Caco-2 (cell line): ENCODE results near the gene BMPR1B. TPM values are rescaled to one million over a fixed set of nuclear protein-coding genes. Genes with fewer than 3 reads are reported as not detected.
A peak's percentile ranks its signal among the peaks of the same experiment; 100 is the strongest.

Experiments
- BruUV-seq: library from RNA; stranded (reverse); fragments of 400-500 nt; replicated peaks from 2 replicates; lab custom pipeline; 2021; lab: Mats Ljungman, UMichigan
- CTCF ChIA-PET: fragments of 300-600 bp; sonication (Branson Sonifier 250); formaldehyde crosslinking; loops from one replicate; lab custom pipeline; 2022; ENCODE audit warnings: antibody characterized with exemption; lab: Charles Lee
- POLR2A ChIA-PET: fragments of 300-600 bp; sonication (Branson Sonifier 250); formaldehyde crosslinking; loops from one replicate; lab custom pipeline; 2022; ENCODE audit warnings: antibody characterized with exemption; lab: Charles Lee
- DNase-seq, 2 experiments: peaks; one replicate each; pipeline versions ENCODE4 v3.0.0 to v3.0.0-alpha.2; 2020 to 2022
- H3K27me3 ChIP-seq: replicated peaks from 2 replicates; pipeline ENCODE4 v1.6.0; 2011; ENCODE audit warnings: low read length; ENCODE audit not compliant: control insufficient read depth, insufficient read depth
- H3K36me3 ChIP-seq: 2 replicates; pipeline ENCODE4 v1.5.1; 2011; ENCODE audit warnings: low read length; ENCODE audit not compliant: control insufficient read depth, insufficient read depth
- H3K4me1 ChIP-seq: fragments of 250-450 bp; sonication (Bioruptor Pico); 2 replicates; pipeline ENCODE4 v1.5.1; 2020; ENCODE audit warnings: mild to moderate bottlenecking
- H3K4me3 ChIP-seq: 2 replicates; pipeline ENCODE4 v1.5.1; 2011; ENCODE audit warnings: low read depth, mild to moderate bottlenecking, control low read depth, low read length
- H3K9me3 ChIP-seq: fragments of 250-450 bp; sonication (Bioruptor Pico); 2 replicates; pipeline ENCODE4 v1.5.1; 2020; ENCODE audit warnings: mild to moderate bottlenecking, moderate library complexity
- H3K27ac Mint-ChIP-seq: one replicate; pipeline ENCODE4 v1.8.0; 2022; ENCODE audit warnings: mixed read lengths; ENCODE audit not compliant: unreplicated experiment
- H3K27me3 Mint-ChIP-seq: one replicate; pipeline ENCODE4 v1.8.0; 2022; ENCODE audit warnings: mixed read lengths; ENCODE audit not compliant: insufficient read depth, unreplicated experiment
- H3K36me3 Mint-ChIP-seq: one replicate; pipeline ENCODE4 v1.8.0; 2022; ENCODE audit warnings: mild to moderate bottlenecking, mixed read lengths; ENCODE audit not compliant: insufficient read depth, unreplicated experiment
- H3K4me1 Mint-ChIP-seq: one replicate; pipeline ENCODE4 v1.8.0; 2022; ENCODE audit warnings: low read depth, mixed read lengths; ENCODE audit not compliant: unreplicated experiment
- H3K4me3 Mint-ChIP-seq: one replicate; pipeline ENCODE4 v1.8.0; 2022; ENCODE audit warnings: mild to moderate bottlenecking, moderate library complexity, mixed read lengths; ENCODE audit not compliant: unreplicated experiment
- H3K9me3 Mint-ChIP-seq: one replicate; pipeline ENCODE4 v1.8.0; 2022; ENCODE audit warnings: mixed read lengths; ENCODE audit not compliant: unreplicated experiment
- CTCF ChIP-seq, 2 experiments: fragments of 200-600 bp in 1 of 2; IDR thresholded peaks; 1 replicate in 1 of 2; 2 replicates in 1 of 2; pipeline versions ENCODE4 v1.5.1 to v1.8.0; 2011 to 2022; ENCODE audit warnings: antibody characterized with exemption in 1 of 2, control low read depth in 1 of 2, inconsistent platforms in 1 of 2, low read depth in 1 of 2, low read length in 1 of 2, mild to moderate bottlenecking in 1 of 2, moderate library complexity in 1 of 2; ENCODE audit not compliant: insufficient read depth in 1 of 2, severe bottlenecking in 1 of 2, unreplicated experiment in 1 of 2
- intact Hi-C: fragments of 100-400 bp; cut with micrococcal nuclease; formaldehyde crosslinking; loops from one replicate; pipeline ENCODE4 v1.10.0; 2022; ENCODE audit not compliant: unreplicated experiment
- total RNA-seq: library from RNA; stranded (reverse); gene quantifications from 2 replicates; pipeline ENCODE4 v1.2.3, GENCODE V29; 2022

Gene BMPR1B
- total RNA-seq, 1 experiment from 2014 or later, result 8.7 TPM

DNA sequence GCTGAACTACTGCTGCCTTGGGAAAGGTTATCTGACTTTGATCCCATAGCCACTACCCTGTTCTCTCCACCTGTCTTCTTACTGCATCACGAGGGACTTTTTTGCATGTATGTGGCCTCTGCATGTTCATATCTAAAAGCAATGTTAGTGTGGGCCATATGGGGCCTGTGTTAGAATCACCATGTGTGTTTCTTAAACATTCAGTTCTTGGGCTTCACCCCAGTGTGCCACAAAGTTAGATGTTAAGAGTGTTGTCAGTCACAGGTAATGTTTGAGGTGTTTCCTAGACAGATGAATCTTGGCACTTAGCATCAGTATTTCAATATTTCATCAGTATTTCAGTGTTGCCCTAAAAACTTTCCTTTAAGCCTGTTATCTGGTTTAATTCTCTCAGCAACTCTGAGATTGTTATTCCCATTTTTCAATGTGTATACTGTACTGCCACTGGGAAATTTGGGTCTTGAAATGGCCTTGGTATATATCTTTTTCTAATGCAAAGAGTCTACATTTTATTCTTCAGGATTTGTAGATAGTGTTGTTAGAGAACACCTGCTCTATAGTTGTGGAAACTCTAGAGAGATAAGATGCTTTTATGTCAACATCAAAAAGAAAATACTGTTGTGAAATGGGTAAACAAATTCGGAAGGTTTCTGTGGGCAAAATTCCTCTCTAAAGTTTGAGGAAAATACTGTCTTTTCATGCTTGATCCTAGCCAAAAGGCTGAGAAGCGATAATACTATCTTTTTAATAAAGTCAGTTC is 259.7 kb downstream of the BMPR1B start:
- no peak for TF ChIP-seq CTCF (IDR thresholded peaks at IDR 0.05; ENCODE audit: insufficient read depth in 1 of 2, low read depth in 1 of 2, low read length in 1 of 2, severe bottlenecking in 1 of 2, unreplicated experiment in 1 of 2)
- Histone ChIP-seq H3K4me1 (peaks cover 16% of the 10 kb centered on the region), H3K36me3 (no peaks in the 10 kb centered on the region), H3K4me3 (no peak overlapping the region), H3K9me3 (no peaks in the 10 kb centered on the region), H3K27me3 (no peaks in the 10 kb centered on the region)
- Mint-ChIP-seq H3K36me3 (no peaks in the 10 kb centered on the region), H3K4me1 (peaks cover 12% of the 10 kb centered on the region), H3K4me3 (peak overlapping the region; percentile 14), H3K9me3 (no peaks in the 10 kb centered on the region), H3K27me3 (no peaks in the 10 kb centered on the region), H3K27ac (peak overlapping the region; percentile 15)
- no TSS peak for BruUV-seq
- POLR2A ChIA-PET, result no interaction called here
- intact Hi-C loops, result loop anchor here (2.0 kb wide), 2 partner anchors 27 to 67 kb away; no protein-coding TSS in a partner anchor
- CTCF ChIA-PET, result no interaction called here
- no peak for DNase-seq

- Mint-ChIP-seq H3K36me3 (no peaks in the 10 kb centered on the region), H3K4me1 (peaks cover 12% of the 10 kb centered on the region), H3K9me3 (no peaks in the 10 kb centered on the region), H3K27me3 (no peaks in the 10 kb centered on the region), H3K4me3 (peak overlapping the region; percentile 35), H3K27ac (no peak overlapping the region)
- no TSS peak for BruUV-seq
- Histone ChIP-seq H3K27me3 (no peaks in the 10 kb centered on the region), H3K36me3 (no peaks in the 10 kb centered on the region), H3K4me3 (no peak overlapping the region), H3K9me3 (no peaks in the 10 kb centered on the region), H3K4me1 (peaks cover 16% of the 10 kb centered on the region)
- POLR2A ChIA-PET, result no interaction called here
- CTCF ChIA-PET, result no interaction called here
- intact Hi-C loops, result no loop called here
- no peak for DNase-seq
- no peak for TF ChIP-seq CTCF (IDR thresholded peaks at IDR 0.05; ENCODE audit: insufficient read depth in 1 of 2, low read depth in 1 of 2, low read length in 1 of 2, severe bottlenecking in 1 of 2, unreplicated experiment in 1 of 2)
Observed at GRCh38 chr4:95018785-95019184, 261.0 kb downstream of the BMPR1B start.

GRCh38 chr4:95020521-95020920 is 262.8 kb downstream of the BMPR1B start:
- DNase-seq, result no peak
- no peaks in the 10 kb centered on the region for H3K27me3 Mint-ChIP-seq

More at GRCh38 chr4:95020521-95020920, 262.8 kb downstream of the BMPR1B start:
- BruUV-seq, result no TSS peak
- H3K9me3 Mint-ChIP-seq, result no peaks in the 10 kb centered on the region
- Histone ChIP-seq H3K27me3 (no peaks in the 10 kb centered on the region), H3K4me3 (no peak overlapping the region), H3K9me3 (no peaks in the 10 kb centered on the region), H3K36me3 (no peaks in the 10 kb centered on the region), H3K4me1 (peaks cover 16% of the 10 kb centered on the region)
- H3K27ac Mint-ChIP-seq, result no peak overlapping the region
- H3K4me1 Mint-ChIP-seq, result peaks cover 12% of the 10 kb centered on the region
- intact Hi-C loops, result no loop called here
- H3K4me3 Mint-ChIP-seq, result no peak overlapping the region
- ChIA-PET POLR2A (no interaction called here), CTCF (no interaction called here)
- TF ChIP-seq CTCF (IDR thresholded peaks at IDR 0.05; ENCODE audit: insufficient read depth in 1 of 2, low read depth in 1 of 2, low read length in 1 of 2, severe bottlenecking in 1 of 2, unreplicated experiment in 1 of 2), result no peak
- no peaks in the 10 kb centered on the region for H3K36me3 Mint-ChIP-seq
